ENCODE data around the gene PMPCB. TPM values are rescaled to one million over a fixed set of nuclear protein-coding genes. Genes with fewer than 3 reads are reported as not detected.

PMPCB gene, protein sequence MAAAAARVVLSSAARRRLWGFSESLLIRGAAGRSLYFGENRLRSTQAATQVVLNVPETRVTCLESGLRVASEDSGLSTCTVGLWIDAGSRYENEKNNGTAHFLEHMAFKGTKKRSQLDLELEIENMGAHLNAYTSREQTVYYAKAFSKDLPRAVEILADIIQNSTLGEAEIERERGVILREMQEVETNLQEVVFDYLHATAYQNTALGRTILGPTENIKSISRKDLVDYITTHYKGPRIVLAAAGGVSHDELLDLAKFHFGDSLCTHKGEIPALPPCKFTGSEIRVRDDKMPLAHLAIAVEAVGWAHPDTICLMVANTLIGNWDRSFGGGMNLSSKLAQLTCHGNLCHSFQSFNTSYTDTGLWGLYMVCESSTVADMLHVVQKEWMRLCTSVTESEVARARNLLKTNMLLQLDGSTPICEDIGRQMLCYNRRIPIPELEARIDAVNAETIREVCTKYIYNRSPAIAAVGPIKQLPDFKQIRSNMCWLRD
- 84.8 and 91.0 TPM in 2 replicates for total RNA-seq

DNA sequence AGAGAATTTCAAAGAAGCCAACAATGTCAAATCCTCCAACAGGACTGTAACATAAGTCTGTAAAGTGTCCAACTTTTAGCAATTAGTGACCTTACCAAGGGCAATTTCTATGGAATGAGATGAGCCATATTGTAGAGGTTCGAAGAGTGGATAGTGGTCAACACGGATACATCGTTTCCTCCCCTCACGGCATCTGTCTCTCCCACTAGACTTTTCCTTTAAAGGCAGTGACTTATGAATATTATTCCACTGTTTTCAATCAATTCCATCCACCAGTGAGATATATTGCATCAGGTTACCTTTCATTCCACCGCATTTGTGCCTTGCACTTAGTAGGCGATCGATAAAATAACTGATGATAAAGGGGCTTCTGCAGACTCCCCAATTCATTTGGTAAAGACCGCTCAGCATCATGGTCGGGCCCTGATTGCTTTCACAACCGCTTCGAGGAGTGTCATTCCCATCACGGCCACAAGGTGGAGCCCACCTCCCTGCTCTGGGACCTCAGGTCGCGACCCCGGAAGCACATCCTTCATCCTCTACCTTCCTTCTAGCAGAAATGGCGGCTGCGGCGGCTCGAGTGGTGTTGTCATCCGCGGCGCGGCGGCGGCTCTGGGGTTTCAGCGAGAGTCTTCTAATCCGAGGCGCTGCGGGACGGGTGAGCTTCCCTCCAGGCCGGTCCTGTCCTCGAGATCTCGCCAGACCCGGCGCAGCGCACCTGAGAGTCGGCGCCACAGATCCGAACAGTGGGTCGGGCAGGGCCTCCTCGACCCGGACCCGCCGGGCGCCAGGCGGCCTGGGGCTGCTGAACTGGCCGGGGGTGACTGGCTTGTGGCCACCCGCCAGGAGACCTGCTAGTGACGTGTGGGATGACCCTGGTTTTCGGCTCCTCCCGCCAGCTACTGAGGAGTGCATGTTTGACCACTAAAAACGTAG lies at the start of gene PMPCB:
Gene PMPCB (plus strand): TSS at position 535 of the 936 bp plus-strand sequence. CDS start 25 bp downstream, at position 560.

DNA sequence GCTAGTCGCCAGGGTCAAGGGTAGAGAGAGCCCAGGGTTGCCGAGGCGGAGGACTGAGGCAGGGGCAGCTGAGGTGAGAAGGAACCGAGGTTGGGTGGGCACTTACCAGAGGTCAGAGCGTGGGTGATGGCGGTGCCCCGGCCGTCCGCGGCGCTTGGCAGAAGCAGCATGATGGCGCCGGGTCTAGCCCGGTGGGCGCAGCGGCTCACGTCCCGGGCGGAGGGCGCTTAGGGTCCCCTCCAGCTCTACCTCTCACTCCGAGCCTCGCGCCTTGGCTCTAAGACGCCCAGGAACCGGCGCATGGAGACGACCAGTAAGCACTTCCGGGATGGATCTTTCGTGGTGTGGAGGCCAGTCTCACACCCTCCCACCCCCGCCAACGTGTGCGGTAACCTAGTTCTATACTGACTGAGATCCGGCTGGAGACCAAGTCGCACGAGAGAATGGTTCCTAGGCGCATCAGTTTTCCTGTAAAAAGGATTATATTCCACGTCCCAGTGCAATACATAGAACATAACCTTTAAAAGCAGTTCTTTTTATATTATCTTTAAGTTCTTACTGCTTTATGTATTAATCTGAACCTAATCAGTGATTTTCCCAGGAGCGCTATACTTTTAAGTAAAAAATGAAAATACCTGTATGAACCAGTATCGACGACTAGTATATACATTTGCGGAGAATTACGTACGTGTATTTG lies 47.4 kb downstream of the PMPCB start, which contains the start of gene DNAJC2:
Gene DNAJC2 (minus strand): TSS at position 315 of the 697 bp plus-strand sequence. CDS start 145 bp downstream, at position 170.

DNA sequence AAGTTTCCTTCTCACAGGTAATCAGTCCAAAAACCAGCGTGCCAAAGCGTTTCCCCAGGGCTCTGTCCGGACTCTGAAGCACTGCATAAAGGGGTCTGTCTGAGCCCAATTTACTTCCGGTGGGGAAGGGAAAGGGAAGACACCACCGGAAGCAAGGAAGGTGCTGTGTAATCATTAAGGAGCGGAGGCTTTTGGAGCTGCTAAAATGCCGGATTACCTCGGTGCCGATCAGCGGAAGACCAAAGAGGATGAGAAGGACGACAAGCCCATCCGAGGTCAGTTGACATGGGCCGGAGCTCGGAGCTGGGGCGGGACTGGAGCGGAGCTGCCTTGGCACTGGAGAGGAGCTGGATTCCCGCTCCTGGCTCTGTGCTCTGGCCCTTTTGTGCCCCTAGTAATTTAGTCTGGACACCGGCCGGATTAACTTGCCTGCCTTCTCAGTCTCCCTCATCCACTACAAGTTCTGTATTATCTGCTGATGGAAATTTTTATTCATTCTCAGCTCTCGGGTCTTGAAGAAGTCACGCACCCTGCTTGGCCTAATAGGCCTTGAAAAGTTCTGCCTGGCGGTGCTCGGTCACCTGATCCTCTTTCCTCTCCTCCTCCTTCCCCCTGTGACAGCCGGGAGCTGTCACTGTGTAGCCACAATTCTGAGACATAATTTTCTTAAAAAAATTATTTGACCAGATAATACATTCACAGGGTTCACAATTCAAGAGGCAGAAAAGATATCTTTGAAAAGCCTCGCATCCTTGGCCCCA lies 50.5 kb downstream of the PMPCB start, which contains the start of gene PSMC2:
Gene PSMC2 (plus strand): TSS at position 137 of the 761 bp plus-strand sequence. CDS start 69 bp downstream, at position 206.

Other genes starting within 250 kb of the PMPCB start
- gene FBXL13, start 222.6 kb upstream of the PMPCB start, total RNA-seq, result 3.2 and 4.4 TPM in 2 replicates
- 48.3 and 49.7 TPM in 2 replicates for gene ARMC10, start 222.3 kb upstream of the PMPCB start, total RNA-seq
- gene NAPEPLD, start 148.3 kb upstream of the PMPCB start, total RNA-seq, result 2.9 and 12.0 TPM in 2 replicates
- 26.1 and 31.5 TPM in 2 replicates for gene DNAJC2, start 47.3 kb downstream of the PMPCB start, total RNA-seq
- gene PSMC2, start 50.2 kb downstream of the PMPCB start, total RNA-seq, result 242 and 470 TPM in 2 replicates
- not detected in 2 replicates for gene SLC26A5, start 148.8 kb downstream of the PMPCB start, total RNA-seq

Measured in epithelial cell of umbilical artery (primary cell).